Measurements from ENCODE around the gene SRGAP3. TPM values are rescaled to one million over a fixed set of nuclear protein-coding genes. Genes with fewer than 3 reads are reported as not detected.

The SRGAP3 gene
- total RNA-seq, 4 donors from 2014 or later, result 13.7 to 27.7 (median 18.5) TPM

DNA sequence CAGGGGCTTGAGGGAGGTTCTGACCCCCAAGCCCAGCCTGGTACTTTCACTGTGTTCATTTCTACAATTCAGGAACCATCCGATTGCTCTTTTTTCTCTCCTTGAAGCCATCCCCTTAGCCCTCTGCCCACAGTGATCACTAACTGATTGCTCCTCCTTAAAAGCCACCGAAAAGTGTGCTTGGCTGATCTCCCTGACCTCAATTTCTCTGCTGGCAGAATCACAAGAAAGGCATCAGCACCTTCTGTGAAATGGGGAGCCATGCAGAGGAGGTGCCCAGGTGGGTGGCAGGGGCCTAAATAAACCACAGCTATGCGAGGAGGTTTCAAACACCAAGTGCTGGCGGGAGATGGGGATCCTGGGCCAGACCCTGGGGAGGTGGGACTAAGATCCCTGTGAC, 56.2 kb downstream of the SRGAP3 start:
- WGBS, 2 donors, result 88 to 93% methylated on average over 4 of the region's 4 CpGs
- intact Hi-C loops (cut with DNase I; ENCODE audit: low total_unique reads), result no loop called here
- no peak for TF ChIP-seq POLR2A (IDR thresholded peaks at IDR 0.05)
- TF ChIP-seq CTCF (IDR thresholded peaks at IDR 0.05), result no peak
- H3K4me3 ChIP-seq (ENCODE audit: low read depth, poor library complexity, severe bottlenecking), result no peak overlapping the region
- DNase-seq (ENCODE audit: low spot score in 2 of 2), result peak in 1 of 2 donors; percentile 53

DNA sequence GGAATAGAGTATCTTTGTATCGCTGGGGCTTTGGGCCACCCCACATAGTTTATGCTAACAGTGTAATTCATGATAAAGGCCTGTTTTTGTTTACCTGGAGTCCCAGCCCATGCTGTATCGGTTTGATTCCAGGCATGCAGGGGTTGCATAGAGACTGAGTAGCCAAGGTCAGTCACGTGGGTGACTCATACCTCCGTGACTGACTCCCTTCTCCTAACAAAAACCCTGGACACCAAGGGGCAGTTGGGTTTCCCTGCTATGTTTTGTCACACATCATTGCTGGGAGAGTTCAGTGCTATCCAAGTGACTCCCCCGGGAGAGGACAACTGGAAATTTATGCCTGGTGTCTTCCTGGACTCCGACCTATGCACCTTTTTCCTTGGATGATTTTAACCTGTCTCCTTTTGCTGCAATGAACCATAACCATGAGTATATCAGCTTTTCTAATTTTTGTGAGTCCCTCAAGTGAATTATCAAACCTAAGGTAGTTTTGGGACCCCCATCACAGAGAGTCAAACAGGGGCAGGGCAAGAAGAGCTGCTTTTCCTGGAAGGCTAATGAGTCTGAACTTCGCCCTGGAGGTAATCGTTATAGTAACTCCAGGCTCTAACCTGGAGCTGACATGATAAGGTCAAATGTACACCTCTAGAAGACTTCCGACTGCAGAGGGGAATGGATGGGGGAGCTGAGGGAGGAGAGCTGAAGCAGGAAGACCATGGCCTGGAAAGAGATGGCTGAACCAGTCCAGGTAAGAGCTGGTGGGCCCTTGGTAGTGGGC, 57.0 kb downstream of the SRGAP3 start:
- 91 to 94% methylated on average over 9 of the region's 9 CpGs for WGBS, 2 donors
- intact Hi-C loops (cut with DNase I; ENCODE audit: low total_unique reads), result no loop called here
- DNase-seq (ENCODE audit: low spot score in 2 of 2), result peak in 1 of 2 donors; percentile 54
- TF ChIP-seq CTCF (IDR thresholded peaks at IDR 0.05), result no peak
- no peak for TF ChIP-seq POLR2A (IDR thresholded peaks at IDR 0.05)
- H3K4me3 ChIP-seq (ENCODE audit: low read depth, poor library complexity, severe bottlenecking), result no peak overlapping the region

DNA sequence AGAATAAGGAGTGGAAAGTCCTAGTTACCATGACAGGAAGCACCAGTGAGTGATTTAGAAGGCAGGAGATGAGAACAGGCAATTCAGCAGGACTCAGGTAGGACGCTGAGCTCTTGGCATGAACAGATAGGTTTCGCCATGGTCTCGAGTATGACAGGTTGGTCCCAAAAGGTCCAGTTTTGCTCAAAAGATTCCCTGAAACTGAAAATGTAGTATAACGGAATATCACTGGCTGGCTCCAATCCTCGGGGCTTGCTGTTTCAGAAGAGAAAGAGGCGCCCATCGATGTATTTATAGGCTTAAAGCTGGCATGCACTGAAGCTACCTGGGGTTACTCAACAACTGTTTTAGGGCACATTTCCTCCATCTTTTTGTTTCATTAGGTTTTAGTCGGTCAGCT, 59.2 kb downstream of the SRGAP3 start:
- 92 to 93% methylated on average over 8 of the region's 8 CpGs for WGBS, 2 donors
- H3K4me3 ChIP-seq (ENCODE audit: low read depth, poor library complexity, severe bottlenecking), result no peak overlapping the region
- DNase-seq (ENCODE audit: low spot score in 2 of 2), result peak in 1 of 2 donors; percentile 8
- TF ChIP-seq CTCF (IDR thresholded peaks at IDR 0.05) (no peak), POLR2A (IDR thresholded peaks at IDR 0.05) (no peak)
- intact Hi-C loops (cut with DNase I; ENCODE audit: low total_unique reads), result no loop called here

DNA sequence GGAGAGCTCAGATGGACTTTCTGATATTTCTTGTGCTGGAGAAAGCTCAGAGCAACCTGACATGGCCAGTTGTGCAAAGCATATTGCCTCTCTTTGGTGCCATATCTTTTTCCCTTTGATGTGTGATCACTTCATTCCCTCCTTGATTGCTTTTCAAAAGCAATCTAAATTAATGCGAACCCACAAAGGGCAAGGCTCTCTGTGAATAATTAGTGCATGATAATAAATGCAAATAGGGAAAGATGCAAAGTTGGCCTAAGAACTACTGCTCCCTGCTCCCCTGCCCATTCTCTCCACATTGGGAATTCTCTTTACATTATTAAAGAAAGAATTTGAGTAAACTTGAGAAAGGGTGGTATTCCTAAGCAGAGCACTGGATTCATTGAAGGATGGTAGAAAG, 60.9 kb downstream of the SRGAP3 start:
- TF ChIP-seq CTCF (IDR thresholded peaks at IDR 0.05) (no peak), POLR2A (IDR thresholded peaks at IDR 0.05) (no peak)
- 92 to 96% methylated on average over 1 of the region's 1 CpG for WGBS, 2 donors
- peak in 1 of 2 donors; percentile 5 for DNase-seq (ENCODE audit: low spot score in 2 of 2)
- intact Hi-C loops (cut with DNase I; ENCODE audit: low total_unique reads), result no loop called here
- H3K4me3 ChIP-seq (ENCODE audit: low read depth, poor library complexity, severe bottlenecking), result no peak overlapping the region

DNA sequence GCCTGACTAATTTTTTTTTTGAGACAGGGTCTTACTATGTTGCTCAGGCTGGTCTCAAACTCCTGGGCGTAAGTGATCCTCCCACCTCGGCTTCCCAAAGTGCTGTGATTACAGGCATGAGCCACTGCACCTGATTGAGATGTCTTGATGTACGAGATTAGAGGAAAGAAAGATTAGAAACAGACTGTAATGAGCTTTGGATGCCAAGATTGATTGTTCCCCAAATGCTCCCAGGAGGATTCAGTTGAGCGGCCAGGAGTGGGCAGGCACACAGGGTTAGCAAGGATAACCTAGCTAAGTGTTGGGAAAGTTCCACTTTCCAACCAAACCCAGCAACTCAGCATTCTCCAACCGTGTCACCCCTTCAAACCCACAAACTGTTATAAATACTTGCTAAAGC, 63.7 kb downstream of the SRGAP3 start:
- DNase-seq (ENCODE audit: low spot score in 2 of 2), result peak in 1 of 2 donors; percentile 42
- intact Hi-C loops (cut with DNase I; ENCODE audit: low total_unique reads), result no loop called here
- WGBS, 2 donors, result 85 to 88% methylated on average over 5 of the region's 5 CpGs
- H3K4me3 ChIP-seq (ENCODE audit: low read depth, poor library complexity, severe bottlenecking), result no peak overlapping the region
- TF ChIP-seq CTCF (IDR thresholded peaks at IDR 0.05) (no peak), POLR2A (IDR thresholded peaks at IDR 0.05) (no peak)

- 89 to 97% methylated on average over 3 of the region's 3 CpGs for WGBS, 2 donors
- DNase-seq (ENCODE audit: low spot score in 2 of 2), result peak in 1 of 2 donors; percentile 66
- TF ChIP-seq CTCF (IDR thresholded peaks at IDR 0.05), result no peak
- TF ChIP-seq POLR2A (IDR thresholded peaks at IDR 0.05), result no peak
- intact Hi-C loops (cut with DNase I; ENCODE audit: low total_unique reads), result no loop called here
- H3K4me3 ChIP-seq (ENCODE audit: low read depth, poor library complexity, severe bottlenecking), result no peak overlapping the region
Observed at GRCh38 chr3:9185046-9185445, 64.4 kb downstream of the SRGAP3 start.

Measured in lower leg skin (tissue), 4 donors.